Measurements from ENCODE around the gene FRMD4B. TPM values are rescaled to one million over a fixed set of nuclear protein-coding genes. Genes with fewer than 3 reads are reported as not detected.

The FRMD4B gene
- total RNA-seq, 4 donors from 2014 or later = 39.5 to 71.0 (median 56.0) TPM

DNA sequence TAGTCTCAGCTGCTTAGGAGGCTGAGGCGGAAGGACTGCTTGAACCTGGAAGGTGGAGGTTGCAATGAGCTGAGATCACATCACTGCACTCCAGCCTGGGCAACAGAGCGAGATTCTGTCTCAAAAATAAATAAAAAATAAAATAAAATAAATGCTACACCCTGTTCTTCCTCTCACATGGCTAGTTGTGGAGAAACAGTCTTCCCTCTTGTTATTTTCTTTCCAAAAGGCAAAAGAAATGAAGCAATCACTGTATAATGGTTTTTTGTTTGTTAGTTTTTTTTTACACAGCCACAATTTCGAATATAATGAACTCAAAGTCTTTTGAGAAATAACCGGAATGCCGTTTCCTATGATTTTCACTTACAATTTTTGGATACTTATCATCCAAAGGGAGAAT lies 4.9 kb upstream of the FRMD4B start:
- no peak for DNase-seq (ENCODE audit: low spot score)
- TF ChIP-seq, protein P1, sequence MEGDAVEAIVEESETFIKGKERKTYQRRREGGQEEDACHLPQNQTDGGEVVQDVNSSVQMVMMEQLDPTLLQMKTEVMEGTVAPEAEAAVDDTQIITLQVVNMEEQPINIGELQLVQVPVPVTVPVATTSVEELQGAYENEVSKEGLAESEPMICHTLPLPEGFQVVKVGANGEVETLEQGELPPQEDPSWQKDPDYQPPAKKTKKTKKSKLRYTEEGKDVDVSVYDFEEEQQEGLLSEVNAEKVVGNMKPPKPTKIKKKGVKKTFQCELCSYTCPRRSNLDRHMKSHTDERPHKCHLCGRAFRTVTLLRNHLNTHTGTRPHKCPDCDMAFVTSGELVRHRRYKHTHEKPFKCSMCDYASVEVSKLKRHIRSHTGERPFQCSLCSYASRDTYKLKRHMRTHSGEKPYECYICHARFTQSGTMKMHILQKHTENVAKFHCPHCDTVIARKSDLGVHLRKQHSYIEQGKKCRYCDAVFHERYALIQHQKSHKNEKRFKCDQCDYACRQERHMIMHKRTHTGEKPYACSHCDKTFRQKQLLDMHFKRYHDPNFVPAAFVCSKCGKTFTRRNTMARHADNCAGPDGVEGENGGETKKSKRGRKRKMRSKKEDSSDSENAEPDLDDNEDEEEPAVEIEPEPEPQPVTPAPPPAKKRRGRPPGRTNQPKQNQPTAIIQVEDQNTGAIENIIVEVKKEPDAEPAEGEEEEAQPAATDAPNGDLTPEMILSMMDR (IDR thresholded peaks at IDR 0.05) = no peak
- ATAC-seq (ENCODE audit: low FRiP score) = no peak

DNA sequence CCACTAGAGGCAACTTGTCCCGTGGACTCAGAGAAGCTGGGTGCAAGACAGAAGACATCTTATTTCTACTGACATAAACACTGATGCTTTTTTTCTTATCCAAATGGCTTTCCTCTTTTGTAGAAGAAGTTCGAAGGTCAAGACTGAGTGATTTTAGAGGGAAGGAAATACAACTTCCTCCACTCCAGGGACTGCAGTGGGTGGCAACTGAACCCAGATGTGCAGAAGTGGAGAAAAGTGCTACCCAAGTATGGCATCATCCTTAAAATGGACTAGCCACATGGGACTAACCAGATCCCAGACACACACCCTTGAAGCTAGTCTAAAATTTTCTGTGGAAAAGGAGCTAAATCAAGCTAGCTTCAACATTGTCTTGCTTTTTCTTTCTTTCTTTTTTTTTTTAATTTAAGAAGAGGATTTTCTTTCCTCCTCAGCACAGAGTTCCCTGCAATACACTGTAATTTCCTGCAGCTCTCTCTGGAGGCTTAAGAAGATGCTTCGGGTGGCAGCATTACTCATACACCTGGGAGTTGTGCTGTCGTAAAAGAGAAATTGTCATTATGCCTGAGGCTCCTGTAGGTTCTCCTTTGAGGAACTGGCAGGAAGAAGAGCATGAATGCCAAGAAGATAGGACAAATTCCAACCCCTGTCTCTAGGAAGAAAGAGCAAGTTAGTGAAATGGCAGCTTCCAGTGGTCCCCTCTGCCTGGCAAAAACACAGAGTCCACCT lies 3.8 kb upstream of the FRMD4B start:
- TF ChIP-seq, protein P1 (IDR thresholded peaks at IDR 0.05) = no peak
- DNase-seq (ENCODE audit: low spot score) (no peak), ATAC-seq (ENCODE audit: low FRiP score) (no peak)

GRCh38 chr3:69388241-69388640 lies 2.4 kb upstream of the FRMD4B start:
- DNase-seq (ENCODE audit: low spot score) (no peak), ATAC-seq (ENCODE audit: low FRiP score) (no peak)
- TF ChIP-seq, protein P1 (IDR thresholded peaks at IDR 0.05) = no peak

DNA sequence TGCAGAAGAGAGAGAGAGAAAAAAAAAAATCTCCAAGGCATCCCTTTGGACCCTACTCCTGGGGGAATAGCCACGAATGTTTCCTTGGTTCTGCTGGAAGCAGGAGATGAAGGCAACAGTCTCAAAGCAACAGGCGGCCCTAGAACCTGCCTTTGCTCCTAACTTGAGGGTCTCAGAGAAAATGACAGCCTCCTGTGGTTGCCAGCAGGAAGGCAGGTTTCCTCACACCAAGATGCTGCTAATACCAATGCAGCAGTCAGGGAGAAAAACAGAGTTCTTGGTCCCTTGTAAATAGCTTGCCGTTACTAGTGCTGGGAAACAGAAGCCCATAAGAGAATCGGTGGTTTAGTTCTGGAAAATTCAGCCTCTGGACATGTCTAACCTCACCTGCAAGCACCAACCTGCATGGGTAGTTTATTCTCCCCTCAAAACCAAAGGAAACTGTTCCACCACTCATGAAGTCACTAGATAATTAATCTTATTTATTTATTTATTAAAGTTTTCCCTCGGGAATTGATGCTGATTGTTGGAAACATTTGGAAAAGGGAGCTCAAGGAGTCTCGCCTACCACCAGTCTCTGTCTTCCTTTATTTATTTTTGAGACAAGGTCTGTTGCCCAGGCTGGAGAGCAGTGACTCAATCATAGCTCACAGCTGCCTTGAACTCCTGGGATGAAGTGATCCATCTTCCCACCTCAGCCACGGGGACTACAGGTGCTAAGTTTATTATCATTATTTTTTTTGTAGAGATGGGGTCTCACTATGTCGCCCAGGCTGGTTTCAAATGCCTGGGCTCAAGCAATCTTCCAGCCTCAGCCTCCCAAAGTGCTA lies 883 bp upstream of the FRMD4B start:
- ATAC-seq (ENCODE audit: low FRiP score) (no peak), DNase-seq (ENCODE audit: low spot score) (no peak)
- TF ChIP-seq, protein P1 (IDR thresholded peaks at IDR 0.05) = no peak

DNA sequence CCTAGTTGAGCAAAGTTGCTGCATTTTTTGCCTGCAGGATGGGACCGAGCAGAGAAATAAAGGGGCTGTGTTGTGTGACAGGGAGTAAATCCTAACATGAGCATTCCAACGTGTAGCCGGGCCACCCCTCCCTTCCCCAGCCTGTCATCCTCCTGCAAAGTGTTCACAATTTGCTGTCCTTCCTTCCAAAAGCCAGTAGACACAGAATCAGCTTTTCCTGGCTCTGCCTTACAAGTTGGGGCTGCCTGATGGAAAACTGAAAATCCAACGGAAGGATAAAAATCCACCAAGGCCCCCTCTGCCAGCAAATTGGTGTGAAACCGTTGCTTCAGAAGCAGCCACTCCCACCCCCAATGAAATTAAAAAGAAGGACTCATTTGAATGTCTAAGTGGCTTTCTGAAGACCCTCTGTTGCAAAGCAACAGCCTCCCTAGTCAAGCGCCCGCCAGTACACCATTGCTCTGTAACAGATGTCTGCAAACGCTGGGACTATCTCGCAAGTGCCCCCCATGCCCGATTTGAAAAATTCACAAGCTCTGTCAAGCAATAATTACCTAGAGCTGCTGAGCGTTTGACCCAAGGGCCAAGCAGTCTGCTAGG lies 665 bp downstream of the FRMD4B start:
- ATAC-seq (ENCODE audit: low FRiP score) = no peak
- DNase-seq (ENCODE audit: low spot score) = no peak
- TF ChIP-seq, protein P1 (IDR thresholded peaks at IDR 0.05) = no peak

- ATAC-seq (ENCODE audit: low FRiP score) = no peak
- DNase-seq (ENCODE audit: low spot score) = no peak
- TF ChIP-seq, protein P1 (IDR thresholded peaks at IDR 0.05) = no peak
Measured at GRCh38 chr3:69384326-69384725, 1.6 kb downstream of the FRMD4B start.

Data from omental fat pad (tissue), 4 donors.